ENCODE data around the gene LRRC31. TPM values are rescaled to one million over a fixed set of nuclear protein-coding genes. Genes with fewer than 3 reads are reported as not detected.

Gene LRRC31
- polyA plus RNA-seq, 1 of the 3 experiments (the other 2 are of a cell fraction) = not detected

- Histone ChIP-seq H3K4me3 (ENCODE audit: low read depth in 2 of 2, low read length in 1 of 2) (no peak overlapping the region), H3K9me2 (no peaks in the 10 kb centered on the region), H3F3A (replicated peaks; ENCODE audit: insufficient read depth) (no peaks in the 10 kb centered on the region), H3K27ac (ENCODE audit: low read depth in 2 of 2, low read length in 1 of 2) (no peak overlapping the region), H3K79me2 (ENCODE audit: insufficient read depth) (no peaks in the 10 kb centered on the region), H2AFZ (ENCODE audit: low read depth) (no peak overlapping the region), H3K27me3 (ENCODE audit: insufficient read depth) (no peaks in the 10 kb centered on the region), H3K9me3 (no peaks in the 10 kb centered on the region; the same call in 1 of the 2 replicates), H3K4me2 (no peak overlapping the region), H3K9ac (no peak overlapping the region), H3K4me1 (ENCODE audit: control insufficient read depth in 1 of 2, insufficient read depth in 2 of 2, low read depth in 1 of 2, low read length in 1 of 2) (peaks cover 0 to 3% of the 10 kb centered on the region in 2 experiments; a peak in 2 of 4 replicates), H3K36me3 (replicated peaks in 1 of 2; ENCODE audit: control insufficient read depth in 1 of 2, insufficient read depth in 2 of 2, low read length in 1 of 2) (no peaks in the 10 kb centered on the region), H4K20me1 (ENCODE audit: insufficient read depth) (no peaks in the 10 kb centered on the region)
- ChIA-PET POLR2A (no interaction called here), CTCF (interaction anchor here (0.8 to 1.0 kb wide), 2 partner anchors 40 to 59 kb away, joined by 3 read pairs; no protein-coding TSS in a partner anchor)
- TF ChIP-seq FOSL2 (IDR thresholded peaks at IDR 0.05; ENCODE audit: borderline replicate concordance, low read depth) (no peak), JUND (IDR thresholded peaks at IDR 0.05) (no peak), NFIC (IDR thresholded peaks at IDR 0.05; ENCODE audit: borderline replicate concordance) (no peak), FOXJ3 (CRISPR knock-in tag; IDR thresholded peaks at IDR 0.05) (no peak), TAF1 (IDR thresholded peaks at IDR 0.05; ENCODE audit: borderline replicate concordance, low read depth, low read length) (no peak), IRF3 (IDR thresholded peaks at IDR 0.05; ENCODE audit: low read depth, low read length) (no peak), RCOR1 (IDR thresholded peaks at IDR 0.05; ENCODE audit: low read length) (no peak), MXI1 (IDR thresholded peaks at IDR 0.05; ENCODE audit: low read depth, low read length) (no peak), MEF2A (IDR thresholded peaks at IDR 0.05; ENCODE audit: borderline replicate concordance, low read depth) (no peak), EP300 (IDR thresholded peaks at IDR 0.05; ENCODE audit: borderline replicate concordance in 1 of 2, low read depth in 1 of 2, low read length in 1 of 2) (no peak), GATA2 (CRISPR knock-in tag; IDR thresholded peaks at IDR 0.05) (no peak), USF2 (IDR thresholded peaks at IDR 0.05; ENCODE audit: borderline replicate concordance, low read depth, low read length) (no peak), RXRA (IDR thresholded peaks at IDR 0.05; ENCODE audit: borderline replicate concordance, low read depth) (no peak), SMC3 (IDR thresholded peaks at IDR 0.05; ENCODE audit: low read depth, low read length) (no peak), SIN3A (IDR thresholded peaks at IDR 0.05; ENCODE audit: borderline replicate concordance, low read depth, low read length) (no peak), GABPA (IDR thresholded peaks at IDR 0.05; ENCODE audit: low read depth) (no peak), POLR2AphosphoS5 (IDR thresholded peaks at IDR 0.05; ENCODE audit: low read depth, low read length) (no peak)
- TF ChIP-seq, protein P1, sequence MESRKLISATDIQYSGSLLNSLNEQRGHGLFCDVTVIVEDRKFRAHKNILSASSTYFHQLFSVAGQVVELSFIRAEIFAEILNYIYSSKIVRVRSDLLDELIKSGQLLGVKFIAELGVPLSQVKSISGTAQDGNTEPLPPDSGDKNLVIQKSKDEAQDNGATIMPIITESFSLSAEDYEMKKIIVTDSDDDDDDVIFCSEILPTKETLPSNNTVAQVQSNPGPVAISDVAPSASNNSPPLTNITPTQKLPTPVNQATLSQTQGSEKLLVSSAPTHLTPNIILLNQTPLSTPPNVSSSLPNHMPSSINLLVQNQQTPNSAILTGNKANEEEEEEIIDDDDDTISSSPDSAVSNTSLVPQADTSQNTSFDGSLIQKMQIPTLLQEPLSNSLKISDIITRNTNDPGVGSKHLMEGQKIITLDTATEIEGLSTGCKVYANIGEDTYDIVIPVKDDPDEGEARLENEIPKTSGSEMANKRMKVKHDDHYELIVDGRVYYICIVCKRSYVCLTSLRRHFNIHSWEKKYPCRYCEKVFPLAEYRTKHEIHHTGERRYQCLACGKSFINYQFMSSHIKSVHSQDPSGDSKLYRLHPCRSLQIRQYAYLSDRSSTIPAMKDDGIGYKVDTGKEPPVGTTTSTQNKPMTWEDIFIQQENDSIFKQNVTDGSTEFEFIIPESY (IDR thresholded peaks at IDR 0.05; ENCODE audit: borderline replicate concordance, low read depth) = no peak
- TF ChIP-seq, protein P2, sequence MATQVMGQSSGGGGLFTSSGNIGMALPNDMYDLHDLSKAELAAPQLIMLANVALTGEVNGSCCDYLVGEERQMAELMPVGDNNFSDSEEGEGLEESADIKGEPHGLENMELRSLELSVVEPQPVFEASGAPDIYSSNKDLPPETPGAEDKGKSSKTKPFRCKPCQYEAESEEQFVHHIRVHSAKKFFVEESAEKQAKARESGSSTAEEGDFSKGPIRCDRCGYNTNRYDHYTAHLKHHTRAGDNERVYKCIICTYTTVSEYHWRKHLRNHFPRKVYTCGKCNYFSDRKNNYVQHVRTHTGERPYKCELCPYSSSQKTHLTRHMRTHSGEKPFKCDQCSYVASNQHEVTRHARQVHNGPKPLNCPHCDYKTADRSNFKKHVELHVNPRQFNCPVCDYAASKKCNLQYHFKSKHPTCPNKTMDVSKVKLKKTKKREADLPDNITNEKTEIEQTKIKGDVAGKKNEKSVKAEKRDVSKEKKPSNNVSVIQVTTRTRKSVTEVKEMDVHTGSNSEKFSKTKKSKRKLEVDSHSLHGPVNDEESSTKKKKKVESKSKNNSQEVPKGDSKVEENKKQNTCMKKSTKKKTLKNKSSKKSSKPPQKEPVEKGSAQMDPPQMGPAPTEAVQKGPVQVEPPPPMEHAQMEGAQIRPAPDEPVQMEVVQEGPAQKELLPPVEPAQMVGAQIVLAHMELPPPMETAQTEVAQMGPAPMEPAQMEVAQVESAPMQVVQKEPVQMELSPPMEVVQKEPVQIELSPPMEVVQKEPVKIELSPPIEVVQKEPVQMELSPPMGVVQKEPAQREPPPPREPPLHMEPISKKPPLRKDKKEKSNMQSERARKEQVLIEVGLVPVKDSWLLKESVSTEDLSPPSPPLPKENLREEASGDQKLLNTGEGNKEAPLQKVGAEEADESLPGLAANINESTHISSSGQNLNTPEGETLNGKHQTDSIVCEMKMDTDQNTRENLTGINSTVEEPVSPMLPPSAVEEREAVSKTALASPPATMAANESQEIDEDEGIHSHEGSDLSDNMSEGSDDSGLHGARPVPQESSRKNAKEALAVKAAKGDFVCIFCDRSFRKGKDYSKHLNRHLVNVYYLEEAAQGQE (IDR thresholded peaks at IDR 0.05; ENCODE audit: low read depth, low read length) = no peak
- TF ChIP-seq, protein P3, sequence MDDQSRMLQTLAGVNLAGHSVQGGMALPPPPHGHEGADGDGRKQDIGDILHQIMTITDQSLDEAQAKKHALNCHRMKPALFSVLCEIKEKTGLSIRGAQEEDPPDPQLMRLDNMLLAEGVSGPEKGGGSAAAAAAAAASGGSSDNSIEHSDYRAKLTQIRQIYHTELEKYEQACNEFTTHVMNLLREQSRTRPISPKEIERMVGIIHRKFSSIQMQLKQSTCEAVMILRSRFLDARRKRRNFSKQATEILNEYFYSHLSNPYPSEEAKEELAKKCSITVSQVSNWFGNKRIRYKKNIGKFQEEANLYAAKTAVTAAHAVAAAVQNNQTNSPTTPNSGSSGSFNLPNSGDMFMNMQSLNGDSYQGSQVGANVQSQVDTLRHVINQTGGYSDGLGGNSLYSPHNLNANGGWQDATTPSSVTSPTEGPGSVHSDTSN (IDR thresholded peaks at IDR 0.05) = no peak
- no peak for DNase-seq
- 84% methylated on average over 15 of the region's 15 CpGs for WGBS (ENCODE audit: low lambda C conversion rate)
Observed at GRCh38 chr3:169822091-169822490, 47.6 kb downstream of the LRRC31 start.

Data from SK-N-SH (cell line).